Endothelial cell of umbilical vein (primary cell): ENCODE data around the gene PDLIM3. TPM values are rescaled to one million over a fixed set of nuclear protein-coding genes. Genes with fewer than 3 reads are reported as not detected.

Experiments used
- BruUV-seq: library from RNA; stranded (reverse); fragments of 400-500 nt; replicated peaks from 2 replicates; lab custom pipeline; 2021; lab: Mats Ljungman, UMichigan
- CTCF ChIA-PET: fragments of 300-600, 350-600 bp; sonication (Branson Sonifier 250); formaldehyde crosslinking; loops from one replicate; lab custom pipeline; 2021; ENCODE audit warnings: antibody characterized with exemption, inconsistent platforms; lab: Charles Lee
- POLR2A ChIA-PET: fragments of 300-600, 350-600 bp; sonication (Branson Sonifier 250); formaldehyde crosslinking; loops from one replicate; lab custom pipeline; 2021; ENCODE audit warnings: antibody characterized with exemption, inconsistent platforms; lab: Charles Lee
- DNase-seq: peaks from one replicate; pipeline ENCODE4 v3.0.0-alpha.2; 2011; ENCODE audit warnings: low read depth, low spot score
- FAIRE-seq: peaks from 2 replicates; lab custom pipeline; 2011; peaks lifted over from hg19 to GRCh38; lab: Jason Lieb, UNC
- H2AFZ ChIP-seq: 2 replicates; pipeline ENCODE4 v1.6.0; 2012; ENCODE audit warnings: low read depth, low read length, control low read depth, inconsistent platforms
- H3K27ac ChIP-seq: 2 replicates; pipeline ENCODE4 v1.5.1; 2011; ENCODE audit warnings: low read depth, mild to moderate bottlenecking, control low read depth, low read length, moderate library complexity; ENCODE audit not compliant: insufficient read depth
- H3K27me3 ChIP-seq, 2 experiments: 2 replicates each; pipeline versions ENCODE4 v1.6.0 to v1.6.1; 2011; ENCODE audit warnings: low read length in 2 of 2, mixed read lengths in 1 of 2; ENCODE audit not compliant: control insufficient read depth in 2 of 2, insufficient read depth in 2 of 2
- H3K36me3 ChIP-seq, 2 experiments: 2 replicates in 1 of 2; 3 replicates in 1 of 2; pipeline ENCODE4 v1.5.1; 2011; ENCODE audit warnings: low read length in 2 of 2, mild to moderate bottlenecking in 1 of 2, moderate library complexity in 1 of 2; ENCODE audit not compliant: control insufficient read depth in 2 of 2, insufficient read depth in 2 of 2; ENCODE audit errors: extremely low read depth in 1 of 2
- H3K4me1 ChIP-seq: 3 replicates; pipeline ENCODE4 v1.5.1; 2011; ENCODE audit warnings: mild to moderate bottlenecking, low read length; ENCODE audit not compliant: control insufficient read depth, insufficient read depth; ENCODE audit errors: extremely low read depth
- H3K4me2 ChIP-seq: 2 replicates; pipeline ENCODE4 v1.6.1; 2011; ENCODE audit warnings: low read length, control low read depth, mixed read lengths; ENCODE audit not compliant: insufficient read depth
- H3K4me3 ChIP-seq, 3 experiments: fragments of 200-600 bp in 1 of 3; sonication (generic), shearing (Covaris generic) in 1 of 3; replicated peaks in 1 of 3; 2 replicates each; pipeline ENCODE4 v1.5.1; 2011 to 2016; ENCODE audit warnings: control low read depth in 3 of 3, low read length in 3 of 3, mild to moderate bottlenecking in 2 of 3, inconsistent platforms in 1 of 3, low read depth in 1 of 3, moderate library complexity in 1 of 3; ENCODE audit not compliant: insufficient read depth in 1 of 3
- H3K79me2 ChIP-seq: 2 replicates; pipeline ENCODE4 v1.6.0; 2012; ENCODE audit warnings: low read length, inconsistent platforms; ENCODE audit not compliant: control insufficient read depth, insufficient read depth
- H3K9ac ChIP-seq: replicated peaks from 2 replicates; pipeline ENCODE3; 2011; ENCODE audit warnings: low read length, control low read depth; ENCODE audit not compliant: insufficient read depth; ENCODE audit errors: extremely low read depth
- H3K9me1 ChIP-seq: replicated peaks from 3 replicates; pipeline ENCODE4 v1.6.0; 2011; ENCODE audit warnings: mild to moderate bottlenecking, low read length; ENCODE audit not compliant: control insufficient read depth, insufficient read depth; ENCODE audit errors: extremely low read depth
- H3K9me3 ChIP-seq: replicated peaks from 2 replicates; pipeline ENCODE4 v1.5.1; 2012; ENCODE audit warnings: low read length, inconsistent platforms; ENCODE audit not compliant: control insufficient read depth, insufficient read depth
- H4K20me1 ChIP-seq: replicated peaks from 2 replicates; pipeline ENCODE3; 2011; ENCODE audit warnings: mild to moderate bottlenecking, low read length; ENCODE audit not compliant: control insufficient read depth, insufficient read depth; ENCODE audit errors: extremely low read depth
- EZH2 ChIP-seq: IDR thresholded peaks from 2 replicates; pipeline ENCODE4 v1.6.1; 2012; ENCODE audit warnings: borderline replicate concordance, low read depth, mild to moderate bottlenecking, moderate library complexity, low read length, inconsistent platforms; ENCODE audit not compliant: severe bottlenecking
- FOS ChIP-seq: IDR thresholded peaks from 2 replicates; pipeline ENCODE4 v1.6.1; 2011; ENCODE audit warnings: mild to moderate bottlenecking, low read length, moderate library complexity, borderline replicate concordance; ENCODE audit not compliant: insufficient read depth
- GATA2 ChIP-seq: IDR thresholded peaks from 2 replicates; pipeline ENCODE4 v1.7.0; 2011; ENCODE audit warnings: low read depth, mild to moderate bottlenecking, moderate library complexity, mixed read lengths, low read length; ENCODE audit not compliant: insufficient read length, insufficient read depth
- JUN ChIP-seq: IDR thresholded peaks from 2 replicates; pipeline ENCODE4 v1.6.1; 2011; ENCODE audit warnings: borderline replicate concordance, low read depth; ENCODE audit not compliant: insufficient read length, insufficient read depth
- MYC ChIP-seq: IDR thresholded peaks from one replicate; pipeline ENCODE4 v1.6.1; 2011; ENCODE audit warnings: mild to moderate bottlenecking, low read depth, low read length
- POLR2A ChIP-seq: IDR thresholded peaks from 2 replicates; pipeline ENCODE4 v1.6.1; 2012; ENCODE audit warnings: low read depth, mild to moderate bottlenecking, control low read depth, low read length
- POLR2AphosphoS5 ChIP-seq: IDR thresholded peaks from 2 replicates; pipeline ENCODE4 v1.6.1; 2012; ENCODE audit warnings: low read depth, mild to moderate bottlenecking, control low read depth, low read length, moderate library complexity; ENCODE audit not compliant: insufficient read depth
- dilution Hi-C: fragments of 300-500 bp; cut with MboI; formaldehyde crosslinking; loops from one replicate; pipeline ENCODE4 v1.15.0; 2019; ENCODE audit warnings: low sequenced_read_pairs; ENCODE audit not compliant: extremely low pct_ligation_motif_present
- intact Hi-C: fragments of 100-400 bp; cut with micrococcal nuclease; formaldehyde crosslinking; loops from one replicate; pipeline ENCODE4 v1.10.0; 2022
- polyA plus RNA-seq, 4 experiments: library from polyadenylated mRNA; depleted of rRNA in 3 of 4; stranded (reverse) in 3 of 4; unstranded in 1 of 4; fragments of >200 nt; gene quantifications; 2 replicates each; pipeline versions ENCODE4 v1.2.1 to v1.2.3, GENCODE V29; 2011 to 2012; ENCODE audit warnings: missing spikeins in 1 of 4
- total RNA-seq: library from RNA; stranded (reverse); gene quantifications from 2 replicates; pipeline ENCODE4 v1.2.3, GENCODE V29; 2021
- TF ChIP-seq, protein P1 (sequence below), 2 donors: IDR thresholded peaks; 1 replicate in 1 of 2; 2 replicates in 1 of 2; pipeline ENCODE4 v1.5.1; 2011; ENCODE audit warnings: low read length in 2 of 2, mild to moderate bottlenecking in 2 of 2, moderate library complexity in 2 of 2, control low read depth in 1 of 2, inconsistent platforms in 1 of 2, low read depth in 1 of 2; ENCODE audit not compliant: insufficient read depth in 1 of 2; ENCODE audit errors: extremely low read depth in 1 of 2
- TF ChIP-seq, protein P2 (sequence below): IDR thresholded peaks from 2 replicates; pipeline ENCODE4 v1.6.1; 2011; ENCODE audit not compliant: insufficient read depth, insufficient read length

PDLIM3 gene
- total and polyA plus RNA-seq, 2 donors (not counting 3 experiments of a cell fraction or from before 2014, with no cell fraction given), result 9.7 to 17.6 TPM

GRCh38 chr4:185560316-185560715 is 25.0 kb upstream of the PDLIM3 start:
- H3K4me1 ChIP-seq, result peaks cover 10% of the 10 kb centered on the region
- no peak for DNase-seq
- no peaks in the 10 kb centered on the region for H3K79me2 ChIP-seq
- TF ChIP-seq POLR2A (no peak), FOS (no peak), GATA2 (no peak), EZH2 (no peak), POLR2AphosphoS5 (no peak), MYC (no peak), JUN (no peak)
- TF ChIP-seq, protein P1, sequence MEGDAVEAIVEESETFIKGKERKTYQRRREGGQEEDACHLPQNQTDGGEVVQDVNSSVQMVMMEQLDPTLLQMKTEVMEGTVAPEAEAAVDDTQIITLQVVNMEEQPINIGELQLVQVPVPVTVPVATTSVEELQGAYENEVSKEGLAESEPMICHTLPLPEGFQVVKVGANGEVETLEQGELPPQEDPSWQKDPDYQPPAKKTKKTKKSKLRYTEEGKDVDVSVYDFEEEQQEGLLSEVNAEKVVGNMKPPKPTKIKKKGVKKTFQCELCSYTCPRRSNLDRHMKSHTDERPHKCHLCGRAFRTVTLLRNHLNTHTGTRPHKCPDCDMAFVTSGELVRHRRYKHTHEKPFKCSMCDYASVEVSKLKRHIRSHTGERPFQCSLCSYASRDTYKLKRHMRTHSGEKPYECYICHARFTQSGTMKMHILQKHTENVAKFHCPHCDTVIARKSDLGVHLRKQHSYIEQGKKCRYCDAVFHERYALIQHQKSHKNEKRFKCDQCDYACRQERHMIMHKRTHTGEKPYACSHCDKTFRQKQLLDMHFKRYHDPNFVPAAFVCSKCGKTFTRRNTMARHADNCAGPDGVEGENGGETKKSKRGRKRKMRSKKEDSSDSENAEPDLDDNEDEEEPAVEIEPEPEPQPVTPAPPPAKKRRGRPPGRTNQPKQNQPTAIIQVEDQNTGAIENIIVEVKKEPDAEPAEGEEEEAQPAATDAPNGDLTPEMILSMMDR (IDR thresholded peaks at IDR 0.05; ENCODE audit: extremely low read depth in 1 of 2, insufficient read depth in 1 of 2, low read depth in 1 of 2, low read length in 2 of 2), result no peak
- TF ChIP-seq, protein P2, sequence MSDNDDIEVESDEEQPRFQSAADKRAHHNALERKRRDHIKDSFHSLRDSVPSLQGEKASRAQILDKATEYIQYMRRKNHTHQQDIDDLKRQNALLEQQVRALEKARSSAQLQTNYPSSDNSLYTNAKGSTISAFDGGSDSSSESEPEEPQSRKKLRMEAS, result no peak
- peak overlapping the region; percentile 88 for H2AFZ ChIP-seq
- H3K4me2 ChIP-seq, result no peak overlapping the region
- H3K27ac ChIP-seq, result peak overlapping the region; percentile 68
- no peaks in the 10 kb centered on the region for H3K9me3 ChIP-seq
- CTCF ChIA-PET, result interaction anchor here (0.8 to 3.0 kb wide), 10 partner anchors 11 to 577 kb away, joined by 3 to 17 read pairs (median 4); partner anchors contain the start of gene CCDC110
- H3K4me3 ChIP-seq, result no peak overlapping the region
- no peaks in the 10 kb centered on the region for H3K27me3 ChIP-seq
- no peaks in the 10 kb centered on the region for H3K36me3 ChIP-seq
- POLR2A ChIA-PET, result interaction anchor here (0.6 kb wide), 1 partner anchor 48 kb away, joined by 6 read pairs; no protein-coding TSS in a partner anchor
- dilution Hi-C loops, result no loop called here
- no peaks in the 10 kb centered on the region for H4K20me1 ChIP-seq
- no peak for FAIRE-seq
- BruUV-seq, result TSS peak; percentile 80
- intact Hi-C loops, result loop anchor here (2.0 kb wide), 1 partner anchor 36 kb away; no protein-coding TSS in a partner anchor
- H3K9ac ChIP-seq, result no peak overlapping the region
- no peaks in the 10 kb centered on the region for H3K9me1 ChIP-seq
